SK-N-SH (cell line): ENCODE measurements around the gene GLYAT. TPM values are rescaled to one million over a fixed set of nuclear protein-coding genes. Genes with fewer than 3 reads are reported as not detected.

Experiments used
- CTCF ChIA-PET: fragments of 300-600, 350-600 bp; formaldehyde crosslinking; extraction: SDS; loops from one replicate; lab custom pipeline; 2021; lab: Yijun Ruan, JAX
- POLR2A ChIA-PET: fragments of 350-600 bp; sonication (Branson Sonifier 250); formaldehyde crosslinking; extraction: SDS; loops from one replicate; lab custom pipeline; 2020; ENCODE audit warnings: antibody characterized with exemption, inconsistent platforms; lab: Yijun Ruan, JAX
- DNase-seq: peaks from one replicate; pipeline ENCODE4 v3.0.0; 2012
- H2AFZ ChIP-seq: fragments of 200-600 bp; sonication (generic); 2 replicates; pipeline ENCODE4 v1.8.1; 2016; ENCODE audit warnings: antibody characterized with exemption, mild to moderate bottlenecking, low read depth
- H3F3A ChIP-seq: fragments of 200-600 bp; sonication (generic); replicated peaks from 2 replicates; pipeline ENCODE3; 2016; ENCODE audit warnings: antibody characterized with exemption, mild to moderate bottlenecking; ENCODE audit not compliant: insufficient read depth
- H3K27ac ChIP-seq, 2 experiments: fragments of 200-500 bp in 1 of 2; fragments of 200-600 bp in 1 of 2; sonication (Bioruptor generic) in 1 of 2; sonication (generic), shearing (Covaris generic) in 1 of 2; 2 replicates each; pipeline versions ENCODE4 v1.5.1 to v1.6.1; 2014 to 2016; ENCODE audit warnings: low read depth in 2 of 2, inconsistent platforms in 1 of 2, low read length in 1 of 2, mild to moderate bottlenecking in 1 of 2, mixed read lengths in 1 of 2
- H3K27me3 ChIP-seq: fragments of 200-600 bp; sonication (generic), shearing (Covaris generic); 2 replicates; pipeline ENCODE4 v1.6.1; 2016; ENCODE audit warnings: mixed run types; ENCODE audit not compliant: insufficient read depth
- H3K36me3 ChIP-seq, 2 experiments: fragments of 200-500 bp in 1 of 2; fragments of 200-600 bp in 1 of 2; sonication (Bioruptor generic) in 1 of 2; sonication (generic) in 1 of 2; replicated peaks in 1 of 2; 2 replicates each; pipeline versions ENCODE3 to v1.5.1; 2014 to 2016; ENCODE audit warnings: low read length in 1 of 2, mild to moderate bottlenecking in 1 of 2; ENCODE audit not compliant: insufficient read depth in 2 of 2, control insufficient read depth in 1 of 2
- H3K4me1 ChIP-seq, 2 experiments: fragments of 200-500 bp in 1 of 2; fragments of 200-600 bp in 1 of 2; sonication (Bioruptor generic) in 1 of 2; sonication (generic), shearing (Covaris generic) in 1 of 2; 2 replicates each; pipeline versions ENCODE4 v1.5.1 to v1.6.1; 2014 to 2016; ENCODE audit warnings: low read depth in 1 of 2, low read length in 1 of 2, mixed run types in 1 of 2; ENCODE audit not compliant: insufficient read depth in 2 of 2, control insufficient read depth in 1 of 2
- H3K4me2 ChIP-seq: fragments of 200-600 bp; sonication (generic), shearing (Covaris generic); 2 replicates; pipeline ENCODE4 v1.6.1; 2017; ENCODE audit warnings: mixed run types
- H3K4me3 ChIP-seq, 2 experiments: fragments of 200-500 bp in 1 of 2; fragments of 200-600 bp in 1 of 2; sonication (Bioruptor generic) in 1 of 2; sonication (generic), shearing (Covaris generic) in 1 of 2; 2 replicates each; pipeline versions ENCODE4 v1.5.1 to v1.8.1; 2014 to 2016; ENCODE audit warnings: low read depth in 2 of 2, inconsistent platforms in 1 of 2, low read length in 1 of 2, mild to moderate bottlenecking in 1 of 2, mixed read lengths in 1 of 2, moderate library complexity in 1 of 2
- H3K79me2 ChIP-seq: fragments of 200-600 bp; sonication (generic); 2 replicates; pipeline ENCODE4 v1.8.1; 2017; ENCODE audit warnings: mild to moderate bottlenecking; ENCODE audit not compliant: insufficient read depth
- H3K9ac ChIP-seq: fragments of 200-600 bp; sonication (generic); 2 replicates; pipeline ENCODE4 v1.6.1; 2017; ENCODE audit warnings: mixed run types
- H3K9me2 ChIP-seq: fragments of 200-600 bp; sonication (generic); 2 replicates; pipeline ENCODE4 v1.6.1; 2017; ENCODE audit warnings: mixed run types
- H3K9me3 ChIP-seq: fragments of 200-600 bp; sonication (generic); 2 replicates; pipeline ENCODE4 v1.6.1; 2017; ENCODE audit warnings: mixed run types, mild to moderate bottlenecking, moderate library complexity
- H4K20me1 ChIP-seq: fragments of 200-600 bp; sonication (generic); 2 replicates; pipeline ENCODE4 v1.6.1; 2017; ENCODE audit warnings: mild to moderate bottlenecking, mixed run types; ENCODE audit not compliant: insufficient read depth
- CTCF ChIP-seq: fragments of 200-600 bp; sonication (generic); IDR thresholded peaks from 2 replicates; pipeline ENCODE4 v1.6.1; 2017; ENCODE audit warnings: antibody characterized with exemption, mild to moderate bottlenecking, moderate library complexity
- ELF1 ChIP-seq: IDR thresholded peaks from 2 replicates; pipeline ENCODE4 v1.4.0; 2012
- EP300 ChIP-seq, 2 experiments: IDR thresholded peaks; 2 replicates each; pipeline versions ENCODE4 v1.4.0 to v1.6.1; 2012; ENCODE audit warnings: borderline replicate concordance in 1 of 2, low read depth in 1 of 2, low read length in 1 of 2
- FOSL2 ChIP-seq: IDR thresholded peaks from 2 replicates; pipeline ENCODE4 v1.4.0; 2012; ENCODE audit warnings: low read depth, mild to moderate bottlenecking, moderate library complexity, borderline replicate concordance
- FOXJ3 ChIP-seq: sonication (generic); formaldehyde crosslinking; IDR thresholded peaks from 2 replicates; pipeline ENCODE4 v1.5.1; 2020; ENCODE audit warnings: mild to moderate bottlenecking, missing genetic modification reagents
- FOXM1 ChIP-seq: IDR thresholded peaks from 2 replicates; pipeline ENCODE4 v1.4.0; 2012; ENCODE audit warnings: low read depth, mild to moderate bottlenecking
- GATA2 ChIP-seq: sonication (generic); formaldehyde crosslinking; IDR thresholded peaks from 2 replicates; pipeline ENCODE4 v1.5.0; 2020; ENCODE audit warnings: mild to moderate bottlenecking, missing genetic modification reagents
- IRF3 ChIP-seq: fragments of 150-350 bp; IDR thresholded peaks from 2 replicates; pipeline ENCODE4 v1.6.1; 2016; ENCODE audit warnings: mild to moderate bottlenecking, low read depth, low read length
- JUND ChIP-seq: IDR thresholded peaks from 2 replicates; pipeline ENCODE4 v1.4.0; 2012
- NFIC ChIP-seq: IDR thresholded peaks from 2 replicates; pipeline ENCODE4 v1.4.0; 2012; ENCODE audit warnings: borderline replicate concordance
- NRF1 ChIP-seq: IDR thresholded peaks from 2 replicates; pipeline ENCODE4 v1.6.1; 2012; ENCODE audit warnings: low read depth, mild to moderate bottlenecking, low read length
- RAD21 ChIP-seq: IDR thresholded peaks from 2 replicates; pipeline ENCODE4 v1.6.1; 2012; ENCODE audit warnings: mild to moderate bottlenecking, low read length
- RCOR1 ChIP-seq: fragments of 150-350 bp; IDR thresholded peaks from 2 replicates; pipeline ENCODE4 v1.6.1; 2017; ENCODE audit warnings: antibody characterized with exemption, low read length
- RFX5 ChIP-seq: IDR thresholded peaks from 2 replicates; pipeline ENCODE4 v1.6.1; 2012; ENCODE audit warnings: mild to moderate bottlenecking, improper control_type of control experiment, low read length
- TCF12 ChIP-seq: IDR thresholded peaks from 2 replicates; pipeline ENCODE4 v1.4.0; 2012
- USF1 ChIP-seq: IDR thresholded peaks from 2 replicates; pipeline ENCODE4 v1.4.0; 2012; ENCODE audit warnings: low read depth, borderline replicate concordance
- YY1 ChIP-seq: IDR thresholded peaks from 2 replicates; pipeline ENCODE4 v1.4.0; 2012; ENCODE audit warnings: low read depth, mild to moderate bottlenecking
- WGBS: methylation state at CpG from one replicate; pipeline ENCODE4 v1.1.6; 2017; ENCODE audit warnings: low lambda C conversion rate; 5-methylcytosine and 5-hydroxymethylcytosine counted together
- polyA plus RNA-seq, 3 experiments: library from polyadenylated mRNA; depleted of rRNA; stranded (reverse); fragments of >200 nt; gene quantifications; 2 replicates each; pipeline ENCODE4 v1.2.3, GENCODE V29; 2012

GLYAT gene
- polyA plus RNA-seq, 1 of the 3 experiments (the other 2 are of a cell fraction), result not detected

GRCh38 chr11:58727415-58727797 lies 4.3 kb downstream of the GLYAT start:
- H3K9me3 ChIP-seq, result no peaks in the 10 kb centered on the region
- no peaks in the 10 kb centered on the region; a peak in 1 of 4 replicates for H3K4me1 ChIP-seq
- no peak for DNase-seq
- no peak overlapping the region for H3K27ac ChIP-seq
- H3K79me2 ChIP-seq, result no peaks in the 10 kb centered on the region
- H3F3A ChIP-seq, result no peaks in the 10 kb centered on the region
- H3K9ac ChIP-seq, result no peak overlapping the region
- TF ChIP-seq USF1 (no peak), CTCF (no peak), NFIC (no peak), YY1 (no peak), FOXJ3 (no peak), FOSL2 (no peak), RFX5 (no peak), EP300 (IDR thresholded peaks at IDR 0.05; ENCODE audit: borderline replicate concordance in 1 of 2, low read depth in 1 of 2, low read length in 1 of 2) (no peak), NRF1 (no peak), FOXM1 (no peak), RAD21 (no peak), IRF3 (no peak), JUND (no peak), RCOR1 (no peak), GATA2 (CRISPR knock-in tag) (no peak), ELF1 (no peak), TCF12 (no peak)
- no peak overlapping the region for H3K4me3 ChIP-seq
- H3K36me3 ChIP-seq, result no peaks in the 10 kb centered on the region
- H4K20me1 ChIP-seq, result no peaks in the 10 kb centered on the region
- no peaks in the 10 kb centered on the region for H3K9me2 ChIP-seq
- no peaks in the 10 kb centered on the region for H3K27me3 ChIP-seq
- POLR2A ChIA-PET, result no interaction called here
- no peak overlapping the region for H3K4me2 ChIP-seq
- H2AFZ ChIP-seq, result no peak overlapping the region
- 0% methylated on average over 2 of the region's 2 CpGs for WGBS
- CTCF ChIA-PET, result interaction anchor here (1.1 kb wide), 1 partner anchor 54 kb away, joined by 3 read pairs; no protein-coding TSS in a partner anchor
